Mucosa of rectum (tissue), 2 donors: ENCODE data around the gene OTUD6A.

ENCODE experiments used
- H3K27ac ChIP-seq, 2 donors: one replicate each; pipeline ENCODE4 v1.7.0; 2013; ENCODE audit warnings: inconsistent platforms in 2 of 2, low read depth in 2 of 2, low read length in 2 of 2
- H3K27me3 ChIP-seq, 2 donors: one replicate each; pipeline ENCODE4 v1.7.0; 2013; ENCODE audit warnings: low read length in 2 of 2; ENCODE audit not compliant: control insufficient read depth in 2 of 2, insufficient read depth in 2 of 2
- H3K36me3 ChIP-seq, 2 donors: one replicate each; pipeline ENCODE4 v1.7.0; 2013; ENCODE audit warnings: low read length in 2 of 2; ENCODE audit not compliant: control insufficient read depth in 2 of 2, insufficient read depth in 2 of 2
- H3K4me1 ChIP-seq, 2 donors: one replicate each; pipeline ENCODE4 v1.7.0; 2013; ENCODE audit warnings: low read length in 2 of 2, mild to moderate bottlenecking in 1 of 2; ENCODE audit not compliant: control insufficient read depth in 2 of 2, insufficient read depth in 2 of 2
- H3K4me3 ChIP-seq, 2 donors: one replicate each; pipeline ENCODE4 v1.7.0; 2013; ENCODE audit warnings: low read length in 2 of 2
- H3K9ac ChIP-seq, 2 donors: one replicate each; pipeline ENCODE4 v1.7.0; 2013; ENCODE audit warnings: low read length in 2 of 2, low read depth in 1 of 2, mild to moderate bottlenecking in 1 of 2
- H3K9me3 ChIP-seq, 2 donors: one replicate each; pipeline ENCODE4 v1.7.0; 2013; ENCODE audit warnings: low read length in 2 of 2; ENCODE audit not compliant: control insufficient read depth in 2 of 2
- donor health status: healthy.
- donor health status: Normal muscosa, but diverticular disease.

Gene OTUD6A

GRCh38 chrX:70062076-70062475 lies at the start of gene OTUD6A:
OTUD6A (plus strand) TSS chrX:70062457; CDS start chrX:70062525, 68 bp downstream.
- H3K9me3 ChIP-seq: no peaks in the 10 kb centered on the region
- H3K4me1 ChIP-seq: no peaks in the 10 kb centered on the region
- H3K36me3 ChIP-seq: no peaks in the 10 kb centered on the region
- H3K27me3 ChIP-seq: peaks cover 2% of the 10 kb centered on the region in 2 donors
- H3K27ac ChIP-seq: no peak within 1 kb of the TSS
- H3K9ac ChIP-seq: no peak within 1 kb of the TSS
- no peak within 1 kb of the TSS for H3K4me3 ChIP-seq

- Histone ChIP-seq H3K4me3 (no peak overlapping the region), H3K27ac (no peak overlapping the region), H3K4me1 (peaks cover 0 to 3% of the 10 kb centered on the region in 2 donors)
Measured at GRCh38 chrX:70012756-70013155, 49.5 kb upstream of the OTUD6A start.

GRCh38 chrX:70013466-70014381 lies 48.5 kb upstream of the OTUD6A start:
- Histone ChIP-seq H3K27me3 (peaks cover 0 to 11% of the 10 kb centered on the region in 2 donors), H3K36me3 (no peaks in the 10 kb centered on the region), H3K4me3 (no peak overlapping the region), H3K4me1 (peaks cover 0 to 3% of the 10 kb centered on the region in 2 donors), H3K9me3 (no peaks in the 10 kb centered on the region), H3K9ac (no peak overlapping the region), H3K27ac (no peak overlapping the region)

More at GRCh38 chrX:70012756-70013155, 49.5 kb upstream of the OTUD6A start:
- Histone ChIP-seq H3K36me3 (no peaks in the 10 kb centered on the region), H3K9me3 (no peaks in the 10 kb centered on the region), H3K27me3 (peaks cover 0 to 11% of the 10 kb centered on the region in 2 donors), H3K9ac (no peak overlapping the region)

- H3K27me3 ChIP-seq: peaks cover 0 to 11% of the 10 kb centered on the region in 2 donors
- H3K4me1 ChIP-seq: peaks cover 0 to 3% of the 10 kb centered on the region in 2 donors
- no peak overlapping the region for H3K27ac ChIP-seq
- H3K36me3 ChIP-seq: no peaks in the 10 kb centered on the region
- no peaks in the 10 kb centered on the region for H3K9me3 ChIP-seq
- H3K4me3 ChIP-seq: no peak overlapping the region
- H3K9ac ChIP-seq: no peak overlapping the region
Measured at GRCh38 chrX:70016513-70016912, 45.7 kb upstream of the OTUD6A start.

GRCh38 chrX:70022616-70023015 lies 39.6 kb upstream of the OTUD6A start:
- H3K9ac ChIP-seq: no peak overlapping the region
- no peak overlapping the region for H3K27ac ChIP-seq
- H3K4me3 ChIP-seq: no peak overlapping the region
- no peaks in the 10 kb centered on the region for H3K9me3 ChIP-seq
- no peaks in the 10 kb centered on the region for H3K4me1 ChIP-seq
- H3K36me3 ChIP-seq: no peaks in the 10 kb centered on the region
- peaks cover 4 to 5% of the 10 kb centered on the region in 2 donors for H3K27me3 ChIP-seq

- Histone ChIP-seq H3K27me3 (peaks cover 5 to 8% of the 10 kb centered on the region in 2 donors), H3K36me3 (no peaks in the 10 kb centered on the region), H3K4me3 (no peak overlapping the region), H3K27ac (no peak overlapping the region), H3K4me1 (no peaks in the 10 kb centered on the region), H3K9me3 (no peaks in the 10 kb centered on the region), H3K9ac (no peak overlapping the region)
Measured at GRCh38 chrX:70025464-70025863, 36.8 kb upstream of the OTUD6A start.

GRCh38 chrX:70026112-70026850 lies 36.0 kb upstream of the OTUD6A start:
- H3K27me3 ChIP-seq: peaks cover 5 to 9% of the 10 kb centered on the region in 2 donors
- no peaks in the 10 kb centered on the region for H3K4me1 ChIP-seq
- no peak overlapping the region for H3K4me3 ChIP-seq
- H3K9me3 ChIP-seq: no peaks in the 10 kb centered on the region
- H3K36me3 ChIP-seq: no peaks in the 10 kb centered on the region
- no peak overlapping the region for H3K9ac ChIP-seq
- H3K27ac ChIP-seq: no peak overlapping the region

- H3K9me3 ChIP-seq: no peaks in the 10 kb centered on the region
- peaks cover 5 to 14% of the 10 kb centered on the region in 2 donors for H3K27me3 ChIP-seq
- no peak overlapping the region for H3K27ac ChIP-seq
- H3K36me3 ChIP-seq: no peaks in the 10 kb centered on the region
- H3K4me1 ChIP-seq: no peaks in the 10 kb centered on the region
- H3K4me3 ChIP-seq: no peak overlapping the region
- H3K9ac ChIP-seq: no peak overlapping the region
Measured at GRCh38 chrX:70026851-70027200, 35.4 kb upstream of the OTUD6A start.

GRCh38 chrX:70029863-70030262 lies 32.4 kb upstream of the OTUD6A start:
- H3K9ac ChIP-seq: no peak overlapping the region
- no peaks in the 10 kb centered on the region for H3K9me3 ChIP-seq

GRCh38 chrX:70030301-70030767 lies 31.9 kb upstream of the OTUD6A start:
- Histone ChIP-seq H3K9me3 (no peaks in the 10 kb centered on the region), H3K27me3 (peaks cover 5 to 14% of the 10 kb centered on the region in 2 donors), H3K9ac (no peak overlapping the region), H3K4me3 (no peak overlapping the region), H3K4me1 (no peaks in the 10 kb centered on the region), H3K27ac (no peak overlapping the region), H3K36me3 (no peaks in the 10 kb centered on the region)

More at GRCh38 chrX:70029863-70030262, 32.4 kb upstream of the OTUD6A start:
- Histone ChIP-seq H3K4me1 (no peaks in the 10 kb centered on the region), H3K36me3 (no peaks in the 10 kb centered on the region), H3K27ac (no peak overlapping the region), H3K4me3 (no peak overlapping the region), H3K27me3 (peaks cover 5 to 14% of the 10 kb centered on the region in 2 donors)
